ENCODE measurements around the gene SETX.

Gene SETX

GRCh38 chr9:132211570-132211969 lies 143.2 kb downstream of the SETX start:
- no peak for DNase-seq
